ENCODE measurements around the gene ALDH1A3.

ALDH1A3 gene

GRCh38 chr15:100902436-100903167, 23.0 kb downstream of the ALDH1A3 start:
- no peak for DNase-seq

DNA sequence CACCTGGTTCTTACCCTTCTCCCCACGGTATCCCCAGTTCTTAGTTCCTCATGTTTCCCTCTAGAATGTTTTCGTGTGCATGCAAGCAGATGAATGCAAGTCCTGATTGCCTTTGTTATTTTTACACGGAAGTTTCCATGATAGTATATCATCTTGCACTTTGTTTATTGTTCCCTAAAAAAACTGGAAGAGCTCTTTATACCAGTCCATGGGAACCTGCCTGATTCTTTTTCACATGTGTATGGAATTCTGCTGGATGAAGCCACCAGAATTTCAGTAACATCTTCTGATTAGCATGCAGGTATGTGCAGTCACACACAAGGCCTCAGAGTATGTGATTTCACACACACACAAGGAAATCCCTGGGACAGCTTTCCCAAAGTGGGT, 23.5 kb downstream of the ALDH1A3 start:
- DNase-seq = no peak

DNA sequence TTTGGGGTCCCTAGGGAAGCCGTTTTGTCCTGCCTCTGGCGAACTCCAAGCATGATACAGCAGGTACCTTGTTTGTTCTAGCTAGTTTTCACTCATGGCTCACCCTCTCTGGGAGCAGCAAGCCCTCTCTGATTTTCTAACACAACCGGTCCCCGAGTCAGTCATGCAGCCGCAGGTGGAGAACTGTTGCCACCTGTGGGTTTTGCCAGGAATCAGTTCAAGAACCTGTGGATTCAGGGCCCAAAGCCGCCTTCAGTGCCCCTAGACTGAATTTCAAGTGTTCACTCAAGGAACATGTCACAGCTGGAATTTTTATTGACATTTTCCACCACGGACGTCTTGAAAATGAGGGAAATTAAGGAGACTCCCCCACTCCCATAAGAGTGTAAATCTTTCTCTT, 26.2 kb downstream of the ALDH1A3 start:
- no peak for DNase-seq

DNA sequence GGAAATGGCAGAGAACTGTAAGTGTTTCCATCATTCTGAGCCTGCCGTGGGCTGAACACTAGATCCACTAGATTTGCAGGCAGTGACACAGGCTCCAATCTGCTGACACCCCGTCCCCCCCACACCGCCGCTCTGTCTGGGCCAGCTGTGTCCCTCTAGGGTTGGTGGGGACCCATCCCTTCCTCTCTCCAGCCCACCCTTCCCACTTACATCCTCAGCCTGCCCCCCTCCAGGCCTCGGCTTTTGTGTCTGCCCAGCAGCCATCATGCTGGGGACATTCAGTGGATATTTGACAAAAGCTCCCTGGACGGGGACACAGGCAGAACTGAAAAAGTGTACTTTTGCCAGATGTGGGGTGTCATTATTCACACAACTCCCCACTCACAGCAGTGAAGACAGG, 28.8 kb downstream of the ALDH1A3 start:
- DNase-seq = no peak

- no peak for DNase-seq
These were observed 29.9 kb downstream of the ALDH1A3 start for GRCh38 chr15:100909565-100909964.

GRCh38 chr15:100909989-100910955, 30.6 kb downstream of the ALDH1A3 start:
- DNase-seq = no peak

- no peak for DNase-seq
These were observed 31.5 kb downstream of the ALDH1A3 start for GRCh38 chr15:100911086-100911485.

GRCh38 chr15:100913961-100914360, 34.3 kb downstream of the ALDH1A3 start:
- DNase-seq = no peak

DNA sequence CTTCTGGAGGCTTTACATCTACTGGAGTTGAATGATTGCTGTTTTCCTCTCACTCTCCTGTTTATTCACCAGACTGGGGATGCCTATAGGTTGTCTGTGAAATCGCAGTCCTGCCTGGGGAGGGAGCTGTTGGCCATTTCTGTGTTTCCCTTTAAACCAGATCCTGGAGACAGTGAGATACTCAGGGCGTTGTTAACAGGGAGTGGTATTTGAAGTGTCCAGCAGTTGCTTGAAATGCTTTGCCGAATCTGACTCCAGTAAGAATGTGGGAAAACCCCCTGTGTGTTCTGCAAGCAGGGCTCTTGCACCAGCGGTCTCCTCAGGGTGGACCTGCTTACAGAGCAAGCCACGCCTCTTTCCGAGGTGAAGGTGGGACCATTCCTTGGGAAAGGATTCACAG, 35.2 kb downstream of the ALDH1A3 start:
- DNase-seq = no peak

DNA sequence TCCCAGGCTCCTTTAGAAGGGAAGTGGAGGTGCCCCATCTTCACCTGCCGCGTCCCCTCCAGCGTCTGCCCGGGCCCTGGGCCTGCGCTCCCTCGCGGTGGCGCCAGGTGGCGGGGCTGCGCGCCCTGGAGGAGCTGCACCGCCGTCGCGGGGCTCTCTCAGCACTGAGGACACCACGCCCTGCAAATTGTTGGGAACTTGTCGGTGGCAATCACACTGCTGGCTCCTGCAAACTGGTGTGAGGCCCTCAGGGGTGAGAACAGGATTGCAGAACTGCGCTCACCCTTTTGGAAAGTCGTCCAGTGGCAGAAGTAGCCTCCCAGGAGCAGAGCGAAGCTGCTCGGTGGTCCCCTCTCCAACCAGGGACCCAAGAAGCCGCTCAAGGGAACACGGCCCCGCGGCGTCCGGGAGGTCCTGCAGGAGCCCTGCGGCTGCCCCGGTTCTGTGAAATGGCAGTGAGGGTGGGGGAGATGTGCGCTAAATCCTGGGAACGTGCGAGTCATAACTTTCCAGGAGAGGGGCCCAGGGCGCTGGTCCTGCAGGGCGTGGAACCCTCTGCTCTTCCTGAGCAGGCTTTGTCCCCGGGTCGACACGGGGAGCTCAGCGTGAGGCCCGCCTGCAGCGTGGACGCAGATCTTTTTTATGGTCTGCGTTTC, 38.5 kb downstream of the ALDH1A3 start:
- peak; percentile 66 for DNase-seq

DNA sequence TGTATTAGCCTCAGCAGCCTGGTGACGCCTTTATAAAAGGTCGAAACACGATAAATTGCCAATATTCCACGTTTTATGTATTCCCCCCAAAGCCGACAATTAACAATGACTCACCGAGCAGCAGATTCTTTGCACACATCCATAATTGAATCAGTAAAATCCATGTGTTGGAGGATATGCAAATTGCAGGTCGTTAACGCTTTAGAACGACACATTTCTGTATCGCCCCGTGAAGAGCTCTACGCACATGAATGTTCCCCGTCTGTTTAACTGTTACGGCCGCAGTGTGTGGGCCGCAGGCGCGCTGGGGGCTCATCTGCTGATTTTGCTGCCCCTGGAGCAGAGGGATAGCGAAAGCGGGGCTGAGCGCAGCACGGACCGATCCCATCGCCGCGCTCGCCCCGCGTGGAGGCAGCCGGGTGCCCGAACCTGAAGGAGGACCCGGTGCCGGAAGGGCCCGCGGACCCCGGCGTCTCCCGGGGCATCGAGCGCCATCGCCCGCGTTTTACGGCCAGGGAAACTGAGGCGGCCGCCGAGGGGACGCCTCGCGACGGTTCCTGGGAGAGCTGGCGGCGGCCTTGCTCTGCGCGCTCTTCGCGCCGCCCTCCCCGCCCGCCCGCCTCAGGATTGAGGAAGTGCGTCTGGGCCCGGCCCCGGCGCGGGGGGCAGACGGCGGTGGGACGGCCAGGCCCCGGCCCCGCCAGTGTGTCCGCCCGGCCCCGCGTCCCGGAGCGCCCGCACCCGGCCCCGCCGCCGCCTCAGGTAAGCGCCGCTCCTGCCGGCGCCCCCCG, 39.3 kb downstream of the ALDH1A3 start, which contains the start of gene LRRK1:
Gene LRRK1, plus strand, starts transcription at position 668 of the 791 bp plus-strand sequence. CDS start 5,276 bp downstream, outside the sequence.
- DNase-seq = peak; percentile 20

DNA sequence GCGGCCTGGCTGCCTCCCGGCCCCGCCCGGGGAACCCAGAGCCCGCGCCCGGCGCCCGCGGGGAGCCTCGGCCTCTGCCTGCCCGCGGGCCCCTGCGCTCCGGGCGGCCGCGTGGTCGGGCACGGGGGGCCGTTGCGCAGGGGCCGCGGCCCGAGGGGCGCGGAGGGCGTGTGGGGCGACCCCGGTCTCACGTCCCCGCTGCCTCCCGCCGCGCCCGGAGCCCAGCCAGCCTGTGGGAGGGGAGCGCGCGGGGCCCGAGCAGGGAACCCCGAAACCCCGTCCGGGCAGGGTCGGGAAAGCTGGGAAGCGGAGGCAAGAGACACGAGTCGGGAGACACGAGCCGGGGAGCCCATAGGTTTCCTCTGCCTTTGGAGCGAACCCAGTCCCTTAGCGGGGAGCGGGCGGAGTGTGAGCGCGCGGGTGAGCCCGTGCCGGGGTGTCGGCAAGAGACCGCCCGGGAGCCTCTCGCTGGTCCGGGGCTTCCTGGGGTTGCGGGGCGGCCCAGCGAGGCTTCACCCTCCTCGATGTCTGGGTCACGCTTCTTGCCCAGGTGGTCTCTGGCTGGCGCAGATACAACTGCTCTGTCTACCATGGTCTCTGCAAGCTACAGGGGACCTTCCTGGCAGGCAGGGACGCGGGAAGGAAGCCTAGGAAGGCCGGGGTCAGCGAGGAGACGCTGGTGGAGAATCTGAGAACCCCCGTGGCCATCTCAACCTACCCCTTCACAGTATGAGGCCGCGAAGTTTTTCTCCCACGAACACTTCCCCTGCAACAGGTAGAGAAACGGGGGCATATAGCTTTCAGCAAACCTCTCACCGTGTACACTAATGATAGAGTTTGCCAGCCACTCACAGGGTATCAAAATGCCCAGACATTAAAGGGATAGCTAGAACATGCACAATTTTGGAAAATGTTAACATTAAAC, 40.1 kb downstream of the ALDH1A3 start:
- DNase-seq = no peak

DNA sequence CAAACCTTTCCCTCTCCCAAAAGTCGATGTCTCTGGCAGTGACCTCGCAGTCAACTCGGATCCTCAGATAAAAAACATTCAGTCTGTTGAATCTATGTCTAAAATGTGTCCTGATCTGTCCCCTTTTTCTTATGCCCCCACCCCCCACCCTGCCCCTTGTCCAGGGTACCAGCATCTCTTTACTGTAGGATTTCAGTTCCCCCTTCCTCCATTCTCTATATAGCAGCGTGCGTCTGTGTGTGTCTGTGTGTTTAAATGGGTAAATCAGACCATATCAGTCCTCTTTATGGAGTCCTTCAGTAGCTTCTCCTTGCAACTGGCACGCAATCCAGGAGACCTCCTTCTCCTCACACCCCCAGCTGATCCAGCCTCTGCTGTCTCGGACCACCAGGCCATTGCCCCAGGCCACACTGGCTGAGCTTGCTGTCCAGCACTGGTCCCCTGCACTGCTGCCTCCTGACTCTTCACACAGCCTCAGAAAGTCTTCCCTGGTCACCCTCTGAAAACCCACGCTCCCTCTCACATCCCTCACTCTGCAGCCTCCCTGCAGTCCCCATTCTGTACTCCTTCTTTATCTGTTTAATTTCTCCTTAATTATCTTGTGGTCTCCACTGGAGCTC, 41.0 kb downstream of the ALDH1A3 start:
- DNase-seq = no peak

DNA sequence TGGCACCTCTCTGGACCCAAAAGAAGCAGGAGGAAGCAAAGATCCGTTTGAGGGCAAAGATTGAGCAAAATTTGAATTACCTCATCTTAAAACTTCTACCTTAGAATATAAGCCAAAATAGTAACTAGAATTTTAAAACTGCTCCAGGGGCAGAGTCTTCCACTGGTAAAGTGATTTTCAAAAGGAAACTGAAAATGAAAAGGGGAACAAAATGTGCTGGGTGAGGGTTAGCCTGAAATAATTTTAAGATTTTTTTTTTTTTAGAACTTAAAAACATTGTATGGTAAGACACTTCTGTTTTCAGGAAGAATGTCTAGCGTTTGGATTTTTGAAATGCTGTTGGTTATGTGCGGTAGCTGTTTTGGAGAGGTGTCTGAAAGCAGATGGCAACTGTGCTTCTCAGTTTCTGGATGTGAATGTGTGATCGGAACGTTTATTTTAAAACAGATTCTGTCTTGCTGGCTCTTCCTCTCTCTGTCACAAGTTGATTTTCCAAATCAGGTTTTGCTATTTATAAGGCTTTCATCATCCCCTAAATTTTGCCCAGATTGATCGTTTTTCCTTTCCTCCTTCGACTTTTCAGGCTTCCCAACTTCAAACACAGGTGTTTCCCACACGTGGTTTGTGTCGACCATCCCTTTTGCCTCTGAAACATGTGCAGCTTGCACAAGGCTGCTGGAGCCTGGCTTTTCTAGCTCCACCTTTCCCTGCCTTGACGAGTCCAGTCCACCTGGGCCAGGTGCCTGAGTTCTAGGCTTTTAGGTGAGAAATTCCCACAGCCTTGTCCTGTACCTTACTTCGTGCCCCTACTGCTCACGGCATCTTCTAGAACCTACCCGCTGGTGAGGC, 42.8 kb downstream of the ALDH1A3 start:
- DNase-seq = no peak

DNA sequence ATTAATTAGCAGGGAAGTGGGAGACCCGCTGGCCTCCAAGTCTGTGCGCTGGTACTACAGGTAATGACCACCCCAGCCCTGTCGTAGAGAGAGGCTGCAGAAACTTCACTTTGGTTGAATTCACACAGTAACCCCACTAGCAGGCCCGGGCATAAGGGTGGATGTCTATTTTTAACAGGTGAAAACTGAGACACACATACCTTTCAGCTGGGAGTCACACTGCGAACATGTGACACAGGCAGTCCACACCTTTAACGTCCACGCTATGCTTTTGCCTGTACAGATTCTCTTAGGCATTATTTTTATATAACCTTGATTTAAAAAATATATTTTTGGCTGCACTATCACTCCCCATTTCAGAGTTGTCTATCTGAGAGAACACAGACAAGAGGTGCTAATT, 43.4 kb downstream of the ALDH1A3 start:
- no peak for DNase-seq

- no peak for DNase-seq
These were observed 44.3 kb downstream of the ALDH1A3 start for GRCh38 chr15:100923902-100924301.

- no peak for DNase-seq
These were observed 44.8 kb downstream of the ALDH1A3 start for GRCh38 chr15:100924436-100924835.

DNA sequence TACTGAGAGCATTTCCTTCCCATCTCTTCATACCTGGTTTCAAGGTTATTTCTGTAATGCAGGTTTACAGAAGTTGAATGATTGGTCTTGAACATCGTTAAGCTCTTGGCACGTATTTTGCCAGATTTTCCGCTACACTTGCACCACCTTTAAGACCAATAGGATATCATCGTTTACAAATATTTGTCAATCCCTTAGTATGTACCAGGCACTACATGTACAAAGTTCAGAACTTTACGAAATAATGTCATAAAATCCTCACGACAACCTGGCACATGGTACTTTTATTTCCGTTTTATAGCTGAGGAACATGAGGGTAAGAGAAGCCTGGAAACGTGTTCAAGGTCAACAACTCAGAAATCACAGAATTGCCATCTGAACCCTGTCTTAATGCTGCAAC, 45.8 kb downstream of the ALDH1A3 start:
- DNase-seq = no peak

- no peak for DNase-seq
These were observed 46.6 kb downstream of the ALDH1A3 start for GRCh38 chr15:100926258-100926657.

Data from NCI-H1048 (cell line).